Measurements from ENCODE around the gene LAGE3.

LAGE3 gene

DNA sequence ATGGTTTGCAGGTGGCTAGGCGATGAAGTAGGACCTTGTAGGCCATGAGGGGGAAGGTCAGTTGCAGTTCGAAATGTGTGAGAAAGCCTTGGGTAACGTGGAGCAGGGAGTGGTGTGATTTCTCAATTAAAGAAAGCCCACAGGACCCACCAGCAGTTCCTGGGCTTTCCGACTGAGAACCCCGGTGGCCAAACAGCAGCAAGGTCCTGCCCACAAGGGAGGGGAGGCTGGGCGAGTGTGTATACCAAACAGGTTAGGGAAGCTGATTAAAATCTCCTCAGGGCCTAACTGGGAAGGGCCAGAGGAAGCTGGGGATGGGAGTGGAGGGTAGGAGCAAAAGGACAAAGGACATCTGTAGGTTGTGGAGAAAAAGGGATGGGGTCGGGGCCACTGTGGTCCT is 48.2 kb downstream of the LAGE3 start:
- Histone ChIP-seq H3K79me2 (ENCODE audit: control insufficient read depth, insufficient read depth, low read length, poor library complexity) (peaks cover 5% of the 10 kb centered on the region), H3K9me3 (ENCODE audit: insufficient read depth, low read depth, low read length) (no peaks in the 10 kb centered on the region), H3K27me3 (ENCODE audit: insufficient read depth, low read length) (no peaks in the 10 kb centered on the region), H3K4me1 (ENCODE audit: control insufficient read depth in 1 of 2, insufficient read depth in 2 of 2, low read length in 2 of 2) (peaks cover 18 to 24% of the 10 kb centered on the region in 2 experiments), H4K8ac (ENCODE audit: low read depth, low read length) (peak overlapping the region; percentile 51), H2BK120ac (ENCODE audit: insufficient read depth, low read length, poor library complexity) (no peak overlapping the region), H3K4ac (ENCODE audit: low read depth, low read length) (no peak overlapping the region), H2BK12ac (ENCODE audit: low read length) (no peak overlapping the region), H3K27ac (ENCODE audit: low read depth, low read length) (peak overlapping the region; percentile 52), H4K91ac (ENCODE audit: low read depth, low read length) (no peak overlapping the region), H2AK5ac (ENCODE audit: low read length) (no peak overlapping the region), H3K4me3 (ENCODE audit: low read depth, low read length) (no peak overlapping the region), H3K79me1 (ENCODE audit: low read length) (peaks cover 8% of the 10 kb centered on the region), H3K18ac (ENCODE audit: low read length) (no peak overlapping the region), H2BK5ac (ENCODE audit: low read depth, low read length, poor library complexity) (no peak overlapping the region), H2AFZ (ENCODE audit: insufficient read depth, low read length, poor library complexity) (no peak overlapping the region), H3K36me3 (ENCODE audit: control insufficient read depth in 1 of 2, insufficient read depth in 2 of 2, low read length in 2 of 2) (peaks cover 42 to 44% of the 10 kb centered on the region in 2 experiments), H3K23ac (ENCODE audit: low read length) (no peak overlapping the region), H3K4me2 (ENCODE audit: low read length) (no peak overlapping the region), H3K14ac (ENCODE audit: low read length) (peak overlapping the region; percentile 32), H3K9ac (ENCODE audit: low read length) (no peak overlapping the region), H4K12ac (ENCODE audit: low read depth, low read length) (no peak overlapping the region)
- DNase-seq = peak in 1 of 2 donors; percentile 17
- no CpG with 5 or more reads among the region's 7 CpGs for WGBS (ENCODE audit: extremely low coverage, insufficient coverage, insufficient read length)

DNA sequence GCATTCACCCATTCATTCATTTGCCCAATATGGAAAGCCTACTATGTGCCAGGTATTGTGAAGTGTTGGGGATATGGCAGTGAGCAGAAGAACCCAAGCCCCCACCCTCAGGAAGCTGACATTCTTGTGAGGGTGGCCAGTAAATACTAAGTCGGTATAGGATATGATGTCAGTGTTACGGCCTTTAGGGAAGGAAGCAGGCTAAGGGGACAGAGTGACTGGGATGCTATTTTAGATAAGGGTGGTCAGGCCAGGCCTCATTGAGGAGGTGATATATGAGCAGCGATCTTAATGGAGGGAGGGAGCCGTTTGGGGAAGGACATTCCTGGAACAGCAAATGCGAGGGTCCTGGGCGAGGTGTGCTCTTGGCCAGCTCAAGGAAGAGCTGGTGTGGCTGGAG is 48.6 kb downstream of the LAGE3 start:
- H3K4ac ChIP-seq (ENCODE audit: low read depth, low read length) = no peak overlapping the region
- peak overlapping the region; percentile 32 for H3K14ac ChIP-seq (ENCODE audit: low read length)
- no peak overlapping the region for H3K4me3 ChIP-seq (ENCODE audit: low read depth, low read length)
- H3K18ac ChIP-seq (ENCODE audit: low read length) = no peak overlapping the region
- peaks cover 18 to 24% of the 10 kb centered on the region in 2 experiments for H3K4me1 ChIP-seq (ENCODE audit: control insufficient read depth in 1 of 2, insufficient read depth in 2 of 2, low read length in 2 of 2)
- H4K91ac ChIP-seq (ENCODE audit: low read depth, low read length) = no peak overlapping the region
- no peak overlapping the region for H2AFZ ChIP-seq (ENCODE audit: insufficient read depth, low read length, poor library complexity)
- no peaks in the 10 kb centered on the region for H3K9me3 ChIP-seq (ENCODE audit: insufficient read depth, low read depth, low read length)
- peaks cover 5% of the 10 kb centered on the region for H3K79me2 ChIP-seq (ENCODE audit: control insufficient read depth, insufficient read depth, low read length, poor library complexity)
- H2BK12ac ChIP-seq (ENCODE audit: low read length) = no peak overlapping the region
- peak overlapping the region; percentile 51 for H4K8ac ChIP-seq (ENCODE audit: low read depth, low read length)
- no peak overlapping the region for H2BK120ac ChIP-seq (ENCODE audit: insufficient read depth, low read length, poor library complexity)
- H2BK5ac ChIP-seq (ENCODE audit: low read depth, low read length, poor library complexity) = no peak overlapping the region
- no peak overlapping the region for H3K23ac ChIP-seq (ENCODE audit: low read length)
- peaks cover 8% of the 10 kb centered on the region for H3K79me1 ChIP-seq (ENCODE audit: low read length)
- H3K4me2 ChIP-seq (ENCODE audit: low read length) = no peak overlapping the region
- WGBS (ENCODE audit: extremely low coverage, insufficient coverage, insufficient read length) = no CpG with 5 or more reads among the region's 6 CpGs
- no peak overlapping the region for H2AK5ac ChIP-seq (ENCODE audit: low read length)
- H3K9ac ChIP-seq (ENCODE audit: low read length) = no peak overlapping the region
- no peak for DNase-seq
- H3K27ac ChIP-seq (ENCODE audit: low read depth, low read length) = peak overlapping the region; percentile 52
- no peak overlapping the region for H4K12ac ChIP-seq (ENCODE audit: low read depth, low read length)
- H3K36me3 ChIP-seq (ENCODE audit: control insufficient read depth in 1 of 2, insufficient read depth in 2 of 2, low read length in 2 of 2) = peaks cover 37 to 40% of the 10 kb centered on the region in 2 experiments
- no peaks in the 10 kb centered on the region for H3K27me3 ChIP-seq (ENCODE audit: insufficient read depth, low read length)

DNA sequence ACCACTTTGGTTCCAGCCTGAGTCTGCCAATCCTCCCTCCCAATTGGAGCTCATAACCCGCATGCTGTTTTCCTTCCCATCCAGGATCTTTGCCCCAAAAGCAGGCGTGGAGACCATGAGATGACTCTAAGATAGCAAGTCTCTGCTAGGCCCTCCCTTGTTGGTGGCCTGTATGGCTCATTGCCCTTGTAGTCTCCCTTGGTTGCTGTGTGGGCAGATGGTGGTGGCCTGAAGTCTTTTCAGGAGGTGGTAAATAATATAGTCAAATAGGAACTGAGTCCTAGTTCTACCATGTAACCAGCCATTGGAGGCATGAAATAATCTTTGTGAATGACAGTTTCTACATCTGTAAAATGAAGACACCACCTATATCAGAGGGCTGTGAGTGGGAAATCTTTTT is 49.4 kb downstream of the LAGE3 start:
- H3K4me2 ChIP-seq (ENCODE audit: low read length) = peak overlapping the region; percentile 15
- no peak overlapping the region for H2BK12ac ChIP-seq (ENCODE audit: low read length)
- no peak overlapping the region for H3K4me3 ChIP-seq (ENCODE audit: low read depth, low read length)
- no peak overlapping the region for H4K12ac ChIP-seq (ENCODE audit: low read depth, low read length)
- DNase-seq = no peak
- H3K14ac ChIP-seq (ENCODE audit: low read length) = no peak overlapping the region
- no peaks in the 10 kb centered on the region for H3K9me3 ChIP-seq (ENCODE audit: insufficient read depth, low read depth, low read length)
- H2BK5ac ChIP-seq (ENCODE audit: low read depth, low read length, poor library complexity) = no peak overlapping the region
- no peak overlapping the region for H4K91ac ChIP-seq (ENCODE audit: low read depth, low read length)
- no peak overlapping the region for H3K18ac ChIP-seq (ENCODE audit: low read length)
- H3K4me1 ChIP-seq (ENCODE audit: control insufficient read depth in 1 of 2, insufficient read depth in 2 of 2, low read length in 2 of 2) = peaks cover 18 to 24% of the 10 kb centered on the region in 2 experiments
- no peak overlapping the region for H4K8ac ChIP-seq (ENCODE audit: low read depth, low read length)
- H3K79me1 ChIP-seq (ENCODE audit: low read length) = peaks cover 8% of the 10 kb centered on the region
- no peak overlapping the region for H3K23ac ChIP-seq (ENCODE audit: low read length)
- no peak overlapping the region for H3K27ac ChIP-seq (ENCODE audit: low read depth, low read length)
- H3K79me2 ChIP-seq (ENCODE audit: control insufficient read depth, insufficient read depth, low read length, poor library complexity) = peaks cover 5% of the 10 kb centered on the region
- H2AK5ac ChIP-seq (ENCODE audit: low read length) = no peak overlapping the region
- no CpG with 5 or more reads among the region's 2 CpGs for WGBS (ENCODE audit: extremely low coverage, insufficient coverage, insufficient read length)
- H3K4ac ChIP-seq (ENCODE audit: low read depth, low read length) = peak overlapping the region; percentile 1
- H2BK120ac ChIP-seq (ENCODE audit: insufficient read depth, low read length, poor library complexity) = no peak overlapping the region
- no peaks in the 10 kb centered on the region for H3K27me3 ChIP-seq (ENCODE audit: insufficient read depth, low read length)
- peaks cover 30 to 33% of the 10 kb centered on the region in 2 experiments for H3K36me3 ChIP-seq (ENCODE audit: control insufficient read depth in 1 of 2, insufficient read depth in 2 of 2, low read length in 2 of 2)
- H2AFZ ChIP-seq (ENCODE audit: insufficient read depth, low read length, poor library complexity) = no peak overlapping the region
- H3K9ac ChIP-seq (ENCODE audit: low read length) = no peak overlapping the region

DNA sequence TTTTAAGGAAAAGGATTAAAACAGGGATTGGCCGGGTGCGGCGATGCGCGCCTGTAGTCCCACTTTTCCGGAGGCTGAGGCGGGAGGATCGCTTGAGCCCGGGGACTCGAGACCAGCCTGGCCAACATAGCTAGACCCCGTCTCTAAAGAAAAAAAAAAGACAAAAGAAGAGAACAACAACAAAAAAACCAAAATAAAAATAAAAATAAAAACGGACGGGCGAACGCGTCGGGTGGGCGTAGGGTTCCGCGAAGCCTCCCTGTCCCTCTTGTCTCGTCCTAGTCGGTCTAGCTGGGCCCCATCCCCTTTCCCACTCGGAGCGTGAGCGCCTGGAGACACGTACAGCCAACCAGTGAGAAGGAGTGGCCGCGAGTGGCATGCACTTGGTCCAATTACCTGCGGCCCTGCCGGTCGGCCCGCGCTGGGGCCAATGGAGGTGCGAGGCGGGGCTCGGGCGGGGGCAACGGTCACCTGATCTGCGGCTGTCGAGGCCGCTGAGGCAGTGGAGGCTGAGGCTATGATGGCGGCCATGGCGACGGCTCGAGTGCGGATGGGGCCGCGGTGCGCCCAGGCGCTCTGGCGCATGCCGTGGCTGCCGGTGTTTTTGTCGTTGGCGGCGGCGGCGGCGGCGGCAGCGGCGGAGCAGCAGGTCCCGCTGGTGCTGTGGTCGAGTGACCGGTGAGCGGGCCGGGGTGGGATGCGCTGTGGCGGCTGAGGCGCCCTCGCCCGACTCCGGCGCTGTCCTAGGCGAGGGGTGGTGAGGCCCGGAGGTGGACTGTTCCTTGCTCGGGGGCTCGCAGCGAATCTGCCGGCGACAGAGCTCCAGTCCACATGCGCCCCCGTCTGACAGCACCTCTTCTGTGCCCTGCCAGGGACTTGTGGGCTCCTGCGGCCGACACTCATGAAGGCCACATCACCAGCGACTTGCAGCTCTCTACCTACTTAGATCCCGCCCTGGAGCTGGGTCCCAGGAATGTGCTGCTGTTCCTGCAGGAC is 50.6 kb downstream of the LAGE3 start, which contains the start of gene ATP6AP1:
Gene ATP6AP1, plus strand, starts transcription at position 502 of the 996 bp plus-strand sequence. Its CDS starts 16 bp downstream, at position 518.
- Histone ChIP-seq H3K4ac (ENCODE audit: low read depth, low read length) (peak within 1 kb of the TSS; percentile 76), H3K79me1 (ENCODE audit: low read length) (peaks cover 8% of the 10 kb centered on the region), H3K27me3 (ENCODE audit: insufficient read depth, low read length) (no peaks in the 10 kb centered on the region), H3K9ac (ENCODE audit: low read length) (peak within 1 kb of the TSS; percentile 85), H2AFZ (ENCODE audit: insufficient read depth, low read length, poor library complexity) (peak within 1 kb of the TSS; percentile 87), H3K23ac (ENCODE audit: low read length) (no peak within 1 kb of the TSS), H3K14ac (ENCODE audit: low read length) (peak within 1 kb of the TSS; percentile 99), H3K27ac (ENCODE audit: low read depth, low read length) (peak within 1 kb of the TSS; percentile 5), H3K9me3 (ENCODE audit: insufficient read depth, low read depth, low read length) (no peaks in the 10 kb centered on the region), H2BK12ac (ENCODE audit: low read length) (peak within 1 kb of the TSS; percentile 60), H3K4me3 (ENCODE audit: low read depth, low read length) (peak within 1 kb of the TSS; percentile 85), H4K91ac (ENCODE audit: low read depth, low read length) (peak within 1 kb of the TSS; percentile 94), H3K4me2 (ENCODE audit: low read length) (peak within 1 kb of the TSS; percentile 72), H3K36me3 (ENCODE audit: control insufficient read depth in 1 of 2, insufficient read depth in 2 of 2, low read length in 2 of 2) (peaks cover 18 to 23% of the 10 kb centered on the region in 2 experiments), H2BK5ac (ENCODE audit: low read depth, low read length, poor library complexity) (peak within 1 kb of the TSS; percentile 28), H2BK120ac (ENCODE audit: insufficient read depth, low read length, poor library complexity) (peak within 1 kb of the TSS; percentile 16), H3K4me1 (ENCODE audit: control insufficient read depth in 1 of 2, insufficient read depth in 2 of 2, low read length in 2 of 2) (peaks cover 18 to 24% of the 10 kb centered on the region in 2 experiments), H3K18ac (ENCODE audit: low read length) (peak within 1 kb of the TSS; percentile 97), H2AK5ac (ENCODE audit: low read length) (peak within 1 kb of the TSS; percentile 54), H3K79me2 (ENCODE audit: control insufficient read depth, insufficient read depth, low read length, poor library complexity) (peaks cover 5% of the 10 kb centered on the region), H4K12ac (ENCODE audit: low read depth, low read length) (peak within 1 kb of the TSS; percentile 97), H4K8ac (ENCODE audit: low read depth, low read length) (peak within 1 kb of the TSS; percentile 77)
- no CpG with 5 or more reads among the region's 87 CpGs for WGBS (ENCODE audit: extremely low coverage, insufficient coverage, insufficient read length)
- DNase-seq = peak; percentile 87 to 90
